Stimulated activated CD8-positive, alpha-beta memory T cell treated with anti-CD3 and anti-CD28 coated beads, Interleukin-12 subunit alpha, Interleukin-12 subunit beta, amount 100 ng/mL, for 4 hours (primary cell): ENCODE measurements around the gene CTDSP2.

Experiments
- DNase-seq: peaks from one replicate; pipeline ENCODE4 v3.0.0-alpha.2; 2020; ENCODE audit warnings: low read depth

Gene CTDSP2

DNA sequence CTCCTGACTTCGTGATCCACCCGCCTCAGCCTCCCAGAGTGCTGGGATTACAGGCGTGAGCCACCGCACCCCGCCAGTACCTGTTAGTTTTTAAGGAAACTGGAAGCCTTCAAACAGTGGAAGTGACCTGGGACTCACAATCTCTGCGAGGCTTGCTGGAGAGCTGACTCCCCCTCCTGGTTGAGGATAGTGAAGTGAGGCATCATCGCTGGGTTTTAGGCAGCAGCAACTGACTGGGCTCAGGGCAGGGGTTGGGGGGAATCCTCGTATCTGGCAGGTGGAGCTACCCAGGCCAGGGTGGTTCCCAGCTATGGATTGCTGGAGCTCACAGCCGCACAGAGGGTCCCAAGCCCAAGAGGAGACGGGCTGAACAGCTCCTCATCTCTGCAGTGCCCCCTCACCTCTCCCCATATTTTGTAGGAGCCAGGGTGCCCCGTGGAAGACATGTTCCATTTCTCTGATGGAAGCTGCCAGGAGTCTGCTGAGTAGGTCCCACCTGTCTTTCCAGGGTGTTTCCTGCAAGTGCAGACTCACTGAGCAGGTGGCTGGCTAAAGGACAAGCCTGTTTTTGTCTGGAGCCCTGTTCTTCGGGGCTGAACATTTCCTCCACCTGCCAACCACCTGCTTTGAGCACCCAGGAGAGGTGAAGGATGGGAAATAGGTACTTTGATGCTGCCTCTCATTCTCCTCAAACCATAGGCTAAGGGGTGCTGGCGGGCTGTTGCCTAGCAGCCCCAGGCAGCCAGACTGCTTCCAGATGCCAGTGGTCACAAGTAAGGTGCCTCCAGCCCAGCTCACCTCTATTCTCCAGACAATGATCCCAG lies 31.1 kb downstream of the CTDSP2 start:
- DNase-seq = no peak

DNA sequence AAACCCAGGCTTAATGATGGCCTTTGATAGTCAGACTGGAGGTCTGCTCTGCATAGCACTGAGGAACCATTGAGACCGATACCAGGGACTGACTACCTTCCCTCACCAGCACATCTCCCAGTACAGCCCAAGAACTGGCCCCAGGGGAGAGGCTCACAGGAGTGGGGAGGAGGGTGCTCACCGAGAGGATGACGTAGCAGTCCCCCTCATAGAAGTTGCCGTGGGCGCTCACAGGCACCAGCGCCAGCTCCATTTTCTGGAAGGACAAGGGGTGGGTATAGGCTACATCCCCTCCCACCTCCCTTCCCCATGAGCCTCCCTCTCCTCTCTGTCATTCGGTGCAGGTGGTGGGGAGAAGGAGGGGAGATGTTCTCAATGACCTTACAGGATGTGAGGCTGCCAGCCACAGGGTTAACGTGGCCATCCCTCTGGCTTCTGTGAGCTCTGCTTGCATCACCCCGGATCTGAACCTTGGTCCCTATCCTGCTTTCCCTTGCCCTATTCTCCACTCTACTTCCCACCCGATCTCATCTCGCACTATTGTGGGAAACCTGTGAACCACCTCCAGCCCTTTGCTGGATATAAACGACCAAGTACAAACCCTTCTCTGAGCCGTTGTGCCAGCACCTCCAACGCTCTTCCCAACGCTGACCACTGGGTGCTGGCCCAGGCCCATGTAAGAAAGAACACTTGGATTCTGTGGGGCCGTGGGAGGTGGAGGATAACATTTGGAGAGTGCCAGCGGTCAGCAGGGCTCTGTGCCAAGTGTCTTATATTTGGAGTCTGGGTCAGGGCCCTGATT lies 32.4 kb downstream of the CTDSP2 start:
- DNase-seq = no peak

DNA sequence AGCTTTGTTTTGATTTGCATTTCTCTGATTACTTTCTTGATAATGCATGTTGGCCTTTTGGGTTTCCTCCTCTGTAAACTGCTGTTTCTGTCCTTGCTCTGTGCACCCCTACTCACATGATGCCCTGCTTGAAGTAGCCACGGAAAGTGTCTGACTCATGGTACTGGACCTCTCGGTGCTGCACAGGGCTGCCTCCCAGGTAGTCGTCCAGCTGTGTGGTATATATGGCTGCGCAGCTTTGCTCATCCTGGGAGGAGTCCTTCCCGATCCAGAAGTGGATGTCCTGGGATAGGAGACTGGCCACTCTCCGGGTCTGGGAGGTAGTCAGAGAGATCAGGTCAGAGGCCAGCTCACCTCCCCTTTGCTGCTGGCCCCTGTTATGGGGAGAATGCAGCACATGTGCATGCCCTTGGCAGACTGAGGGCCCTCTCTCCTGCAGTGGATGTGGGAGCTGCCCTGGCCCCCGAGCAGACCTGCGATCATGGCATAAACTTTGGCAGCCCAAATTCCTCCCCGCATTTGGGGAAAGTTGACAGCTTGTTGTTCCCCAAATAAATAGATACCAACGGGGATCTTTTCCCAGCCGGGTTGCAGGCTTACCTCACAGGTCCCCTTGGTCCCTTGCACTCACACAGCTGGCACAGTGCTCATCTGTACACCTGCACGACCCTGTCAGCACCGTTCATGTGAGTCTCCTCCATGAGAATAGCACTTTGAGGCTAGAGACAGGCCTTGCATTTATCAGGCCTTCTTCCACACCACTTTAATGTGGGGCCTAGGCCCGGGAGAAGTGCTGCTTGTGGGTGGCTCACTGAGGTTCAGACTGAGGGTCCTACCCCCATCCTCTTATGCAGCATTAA lies 33.2 kb downstream of the CTDSP2 start:
- DNase-seq = no peak

DNA sequence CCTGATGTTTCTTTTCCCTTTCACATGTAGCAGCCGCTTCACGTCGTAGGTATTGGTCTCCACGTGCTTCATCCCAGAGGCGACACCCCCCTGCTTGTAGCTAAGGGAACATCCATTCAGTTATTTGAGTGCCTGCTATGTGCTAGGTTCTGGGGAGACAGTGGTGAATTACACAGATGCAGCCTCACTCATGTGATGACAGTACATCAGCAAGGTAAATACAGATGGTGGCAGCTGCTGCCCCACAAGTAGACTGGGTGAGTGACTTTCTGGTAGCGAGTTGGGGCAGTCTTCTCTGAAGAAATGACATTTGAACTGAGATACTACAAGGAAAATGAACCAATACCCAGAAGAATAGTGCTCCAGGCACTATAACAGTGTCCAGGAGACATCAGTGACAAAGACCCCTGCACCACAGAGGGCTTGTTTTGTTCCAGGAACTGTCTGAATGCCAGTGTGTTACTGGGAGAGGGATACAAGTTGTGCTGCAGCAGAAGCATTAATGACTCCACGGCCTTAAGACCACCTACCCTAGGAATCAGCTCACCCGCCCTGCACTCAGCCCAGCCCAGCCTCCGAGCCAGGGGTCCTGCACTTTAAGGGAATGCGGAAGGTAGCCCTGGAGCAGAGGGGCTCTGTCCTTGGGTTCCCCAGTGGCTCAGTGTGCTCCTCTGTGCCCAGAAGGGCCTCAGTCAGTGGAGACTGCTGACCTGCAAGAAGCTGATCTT lies 35.3 kb downstream of the CTDSP2 start:
- DNase-seq = no peak

DNA sequence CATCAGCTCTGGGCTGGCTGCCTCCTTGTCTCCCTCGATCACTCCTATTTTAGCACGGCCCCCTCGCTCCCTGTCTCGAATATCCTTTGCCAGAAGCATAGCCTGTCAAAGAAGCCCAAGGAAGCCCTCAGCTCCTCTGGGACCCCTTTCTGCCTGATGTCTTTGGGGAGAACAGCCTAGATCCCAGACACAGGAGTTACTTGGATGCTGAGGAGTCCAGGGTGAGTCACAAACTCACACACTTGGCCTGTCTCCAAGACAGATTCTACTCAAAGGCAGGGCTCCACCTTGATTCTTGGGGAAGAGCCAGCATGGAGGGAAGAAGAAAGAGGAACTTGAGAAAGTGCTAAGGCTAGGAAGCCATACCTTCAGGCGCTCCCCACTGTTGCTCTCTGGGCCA lies 36.1 kb downstream of the CTDSP2 start:
- no peak for DNase-seq

DNA sequence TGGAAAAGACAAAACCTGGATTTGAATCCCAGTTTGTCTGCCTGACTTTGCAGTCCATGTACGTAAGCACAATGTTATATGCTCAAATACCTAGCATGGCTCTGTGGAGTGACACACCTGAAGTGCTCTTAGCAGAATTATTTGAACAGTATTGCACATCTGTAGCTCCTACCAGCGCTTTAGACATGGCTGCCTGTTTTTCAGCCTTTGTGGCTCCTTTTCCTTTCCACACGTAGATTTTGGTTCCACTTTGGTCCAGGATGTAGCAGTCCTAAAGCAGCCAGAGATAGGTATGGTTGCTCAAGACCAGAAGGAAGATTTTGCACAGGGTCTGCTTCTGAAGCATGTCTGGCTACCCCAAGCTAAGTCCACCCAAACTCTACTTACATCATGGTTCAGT lies 37.1 kb downstream of the CTDSP2 start:
- no peak for DNase-seq

DNA sequence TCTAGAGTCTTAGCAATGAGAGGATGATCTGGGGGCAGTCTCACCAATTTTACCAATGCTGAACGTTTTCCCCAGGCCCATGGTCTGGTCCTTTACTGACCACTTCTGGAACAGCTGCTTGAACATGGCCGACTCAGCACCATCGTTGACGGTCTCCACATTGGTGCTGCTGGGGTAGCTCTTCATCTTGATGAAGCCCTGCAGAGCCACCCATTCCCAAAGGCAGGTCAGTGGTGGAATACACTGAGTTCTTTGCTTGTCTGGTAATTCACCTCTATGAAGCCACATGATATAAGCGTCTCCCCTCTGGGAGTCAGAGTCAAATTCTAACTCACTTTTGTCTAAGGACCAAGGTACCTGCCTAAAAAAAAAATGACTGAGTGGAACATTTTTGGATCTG lies 38.2 kb downstream of the CTDSP2 start:
- no peak for DNase-seq

DNA sequence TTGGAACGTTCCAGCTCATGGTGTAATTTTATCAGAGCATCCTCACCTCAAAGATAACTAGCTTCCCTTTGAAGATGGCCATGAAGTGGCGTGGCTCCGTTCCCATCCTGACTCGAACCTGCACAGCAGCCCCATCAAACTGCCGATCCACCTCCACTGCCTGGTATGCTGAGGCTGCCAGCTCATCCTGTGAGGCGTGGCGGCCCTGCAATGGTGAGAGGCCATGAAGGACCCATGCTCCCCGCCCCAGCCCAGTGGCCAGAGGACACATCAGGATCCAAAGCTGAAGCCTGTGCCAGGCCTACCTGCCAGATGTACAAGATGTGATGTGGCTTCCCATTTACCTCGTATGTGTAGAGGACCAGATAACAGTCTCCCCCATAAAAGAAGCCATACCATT lies 39.2 kb downstream of the CTDSP2 start:
- DNase-seq = no peak

DNA sequence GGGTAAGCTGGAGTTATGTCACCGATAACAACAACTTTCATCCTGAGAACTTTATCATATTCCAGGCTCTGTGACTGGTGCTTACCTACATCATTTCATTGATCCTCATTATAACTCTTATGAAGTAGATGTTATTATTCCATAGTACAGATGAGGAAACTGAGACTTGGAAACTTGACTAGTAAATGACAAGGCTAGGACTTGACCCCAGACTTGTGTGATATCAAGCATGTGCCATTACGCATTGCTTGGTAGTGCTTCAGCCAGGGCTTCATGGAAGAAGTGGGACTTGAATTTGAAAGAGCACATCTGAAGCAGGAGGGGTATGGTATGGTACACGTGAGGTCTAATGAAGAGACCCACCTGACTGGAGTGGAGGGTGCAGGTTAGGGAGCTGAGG lies 39.9 kb downstream of the CTDSP2 start:
- DNase-seq = no peak

DNA sequence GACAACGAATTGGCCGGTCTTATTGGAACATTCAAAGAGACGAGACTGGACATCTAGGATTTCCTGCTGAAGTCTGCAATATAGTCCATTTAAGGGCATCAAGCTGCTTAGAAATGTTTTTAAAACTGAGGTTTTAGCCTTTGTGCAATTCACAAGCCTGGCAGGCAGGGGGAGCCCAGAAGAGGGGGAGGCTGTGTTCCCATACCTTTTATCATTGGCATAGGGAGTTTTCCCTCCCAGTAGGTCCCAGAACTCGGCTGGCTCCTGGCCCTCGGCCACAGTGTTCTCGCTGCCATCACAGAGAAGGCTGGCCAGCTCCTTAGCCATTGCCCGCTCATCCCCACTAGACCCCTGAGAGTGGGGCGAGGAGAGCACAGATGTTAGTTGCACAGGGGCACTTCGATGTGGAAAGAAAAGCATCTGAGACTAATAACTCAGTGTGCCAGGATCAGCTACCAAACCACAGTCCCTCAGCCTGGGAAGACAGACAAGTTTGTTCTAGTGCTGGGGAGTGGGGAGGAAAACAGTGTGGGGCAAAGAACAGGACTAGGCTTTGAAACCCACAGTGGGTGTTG lies 43.1 kb downstream of the CTDSP2 start:
- DNase-seq = no peak

DNA sequence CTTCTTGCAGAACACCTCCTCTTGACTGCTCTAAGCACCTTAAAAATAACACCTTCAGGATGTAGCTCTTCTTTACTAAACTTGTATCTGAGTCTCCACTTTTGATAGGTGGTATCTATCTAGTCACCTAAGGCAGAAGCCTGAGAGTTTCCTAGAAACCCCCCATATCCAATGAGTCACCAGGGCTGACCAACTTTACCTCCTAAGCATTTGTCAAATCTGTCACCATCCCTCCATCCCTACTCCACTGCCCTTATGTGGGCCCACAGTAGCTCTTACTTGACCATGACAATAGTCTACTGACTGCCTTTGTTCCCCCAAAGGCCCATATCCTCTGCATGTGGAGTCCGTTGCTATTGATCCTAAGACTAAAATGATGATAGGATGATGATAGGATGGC lies 43.9 kb downstream of the CTDSP2 start:
- DNase-seq = no peak

DNA sequence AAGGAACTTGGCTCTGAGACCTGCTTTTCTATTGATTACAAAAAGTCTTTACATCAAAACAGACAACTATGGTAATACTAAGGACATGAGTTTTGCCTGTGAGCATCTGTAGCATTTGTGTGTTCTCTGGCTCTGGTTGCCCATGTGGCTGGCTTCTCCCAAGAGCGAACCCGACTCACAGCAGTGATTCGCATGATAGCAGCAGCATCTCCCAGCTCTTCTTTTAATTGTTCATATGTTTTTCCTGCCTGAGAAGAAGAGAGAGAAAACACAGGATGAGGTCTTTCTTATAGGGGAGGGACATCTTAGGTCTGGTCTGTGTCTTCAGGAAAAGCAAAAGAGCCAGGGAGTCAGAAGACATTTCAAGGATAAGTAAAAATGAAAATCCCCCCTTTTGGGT lies 45.6 kb downstream of the CTDSP2 start:
- DNase-seq = no peak

DNA sequence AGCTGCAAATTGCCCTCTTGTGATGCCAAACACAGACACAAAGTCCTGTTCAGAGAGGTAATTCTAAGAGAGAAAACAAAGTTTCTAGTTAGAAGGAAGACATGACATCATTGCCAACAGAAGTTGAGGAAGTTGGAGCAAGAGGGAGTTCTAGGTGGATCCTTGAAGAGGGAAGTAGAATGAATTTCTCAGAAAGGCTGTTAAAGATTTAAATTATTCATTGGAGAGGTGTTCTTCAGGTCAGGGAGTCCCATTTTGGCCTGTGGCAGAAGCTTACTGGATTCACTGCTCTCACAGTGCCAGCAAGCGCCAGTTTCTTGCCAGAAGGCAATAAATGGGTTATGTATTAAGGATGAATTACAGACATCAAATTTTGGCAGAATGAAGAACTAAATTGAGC lies 48.6 kb downstream of the CTDSP2 start:
- DNase-seq = no peak

DNA sequence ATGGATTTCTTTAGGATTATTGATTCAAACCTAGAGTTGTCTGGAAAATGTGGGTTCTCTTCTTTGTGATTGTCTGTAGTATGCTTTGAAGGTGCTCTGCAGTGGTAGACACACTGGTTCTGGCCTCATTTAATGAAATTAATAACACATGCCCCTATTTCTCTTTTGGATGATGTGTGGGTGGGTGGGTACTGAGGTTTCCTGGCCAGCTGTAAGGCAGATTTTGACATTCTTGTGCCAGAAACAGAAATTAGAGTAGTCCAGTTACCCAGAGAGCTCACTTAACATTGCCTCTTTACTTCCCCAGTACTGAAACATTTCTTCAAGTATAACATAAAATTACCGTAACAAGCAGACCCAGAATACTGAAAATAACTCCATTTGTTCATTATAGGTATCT lies 49.5 kb downstream of the CTDSP2 start:
- DNase-seq = no peak

DNA sequence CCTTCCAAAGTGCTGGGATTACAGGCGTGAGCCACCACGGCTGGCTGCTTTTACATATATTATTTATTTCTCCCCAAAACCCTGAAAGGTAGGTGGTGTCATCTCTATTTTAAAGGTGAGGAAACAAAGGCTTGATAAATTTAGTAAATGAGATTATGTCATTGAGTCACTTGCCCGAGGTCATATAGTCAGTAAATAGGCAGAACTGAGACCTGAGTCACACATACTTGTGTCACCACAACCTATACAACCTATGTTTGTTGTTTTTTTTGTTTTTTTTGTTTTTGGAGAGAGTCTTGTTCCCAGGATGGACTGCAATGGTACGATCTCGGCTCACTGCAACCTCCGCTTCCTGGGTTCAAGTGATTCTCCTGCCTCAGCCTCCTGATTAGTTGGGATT lies 51.2 kb downstream of the CTDSP2 start:
- no peak for DNase-seq

DNA sequence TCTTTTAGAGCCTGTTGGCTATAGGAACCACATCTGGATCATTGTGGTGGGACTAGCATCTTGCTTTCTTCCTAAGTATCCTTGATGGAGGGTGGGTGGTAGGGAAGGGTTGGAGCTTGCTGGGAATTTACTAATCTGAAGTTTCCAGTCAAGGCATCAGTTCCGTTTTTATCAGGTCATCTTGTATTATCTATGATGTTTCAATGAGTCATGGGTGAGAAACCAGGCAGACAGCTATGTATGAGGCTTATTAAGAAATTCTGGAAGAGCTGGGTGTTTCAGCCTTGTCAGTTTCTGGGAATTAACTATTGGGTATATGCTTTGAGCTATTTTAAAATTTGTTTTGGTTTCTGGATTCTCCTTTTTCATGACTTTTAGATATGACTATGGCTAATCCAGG lies 52.6 kb downstream of the CTDSP2 start:
- DNase-seq = no peak

DNA sequence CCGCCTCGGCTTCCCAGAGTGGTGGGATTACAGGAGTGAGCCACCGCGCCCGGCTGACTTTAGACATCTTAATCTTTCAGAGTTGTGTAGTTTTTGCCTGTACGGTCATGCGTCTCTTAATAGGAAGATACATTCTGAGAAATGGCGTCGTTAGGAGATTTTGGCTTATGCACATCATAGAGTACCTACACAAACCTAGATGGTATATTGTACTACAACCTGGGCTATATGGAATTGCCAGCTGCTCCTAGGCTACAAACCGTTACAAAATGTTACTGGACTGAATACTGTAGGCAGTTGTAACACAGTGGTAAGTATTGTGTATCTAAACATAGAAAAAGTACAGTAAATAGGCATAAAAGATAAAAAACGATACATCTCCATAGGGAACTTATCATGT lies 62.7 kb downstream of the CTDSP2 start:
- DNase-seq = no peak

DNA sequence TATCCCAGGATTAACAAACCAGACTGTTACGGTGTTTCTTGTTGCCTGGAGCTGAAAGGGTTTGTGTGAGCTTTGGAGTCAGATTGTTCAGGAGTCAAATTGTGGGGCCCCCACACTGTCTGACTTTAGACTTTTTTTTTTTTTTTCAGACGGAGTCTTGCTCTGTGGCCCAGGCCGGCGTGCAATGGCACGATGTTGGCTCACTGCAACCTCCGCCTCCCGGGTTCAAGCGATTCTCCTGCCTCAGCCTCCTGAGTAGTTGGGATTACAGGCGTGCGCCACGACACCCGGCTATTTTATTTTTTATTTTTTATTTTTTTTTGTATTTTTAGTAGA lies 63.1 kb downstream of the CTDSP2 start:
- no peak for DNase-seq

DNA sequence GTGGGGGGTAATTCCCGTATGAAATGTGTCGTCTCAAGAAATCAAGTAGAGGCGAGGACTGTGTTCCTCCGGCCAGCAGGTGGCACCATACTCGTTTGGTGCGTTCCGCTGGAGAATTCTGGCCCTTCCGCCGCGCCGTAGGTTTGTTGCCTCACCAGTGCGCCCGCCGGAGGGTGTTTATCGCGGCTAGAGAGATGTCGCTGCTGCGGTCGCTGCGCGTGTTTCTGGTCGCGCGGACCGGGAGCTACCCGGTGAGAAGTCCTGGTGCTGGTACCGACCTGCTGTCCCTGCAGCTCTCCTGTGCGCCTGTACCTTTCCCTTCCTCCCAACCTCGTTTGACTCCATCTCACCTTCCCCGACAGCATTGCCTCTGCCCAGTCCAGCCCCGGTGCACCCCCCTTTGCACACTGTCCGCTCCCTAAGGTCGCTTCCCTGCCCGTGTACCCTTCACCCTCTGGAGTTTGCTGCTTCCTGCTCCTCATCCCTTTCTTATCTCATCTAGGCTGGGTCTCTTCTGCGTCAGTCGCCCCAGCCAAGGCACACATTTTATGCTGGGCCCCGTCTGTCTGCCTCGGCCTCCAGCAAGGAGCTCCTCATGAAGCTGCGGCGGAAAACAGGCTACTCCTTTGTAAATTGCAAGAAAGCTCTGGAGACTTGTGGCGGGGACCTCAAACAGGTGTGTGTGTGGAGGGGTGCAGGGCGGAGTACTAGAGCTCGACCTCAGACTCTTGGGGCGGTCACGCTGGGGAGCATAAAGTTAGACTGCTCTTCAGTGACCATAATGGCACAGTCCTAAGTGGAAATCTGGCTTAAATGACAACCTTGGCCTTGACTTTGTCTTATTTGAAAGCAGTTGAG lies 63.7 kb downstream of the CTDSP2 start, which contains the start of gene TSFM:
TSS of gene TSFM (plus strand) at position 180 of the 858 bp plus-strand sequence. CDS start at position 195, 15 bp downstream.
- peak; percentile 92 for DNase-seq

DNA sequence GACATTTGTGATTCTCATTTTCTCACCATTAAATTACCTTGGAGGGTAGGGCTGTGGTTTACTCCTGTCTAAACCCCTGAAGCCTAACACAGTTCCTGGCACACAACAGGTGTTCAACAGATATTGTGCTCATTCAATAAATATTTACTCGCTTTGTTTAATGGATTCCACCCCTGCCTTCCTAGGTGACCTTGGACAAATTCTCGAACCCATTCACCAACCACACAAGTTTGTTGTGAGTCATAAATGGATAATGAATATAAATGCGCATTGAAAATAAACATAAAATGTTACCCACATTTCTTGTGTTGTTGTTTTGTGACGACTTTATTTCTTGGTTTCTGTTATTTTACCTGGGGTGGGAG lies 64.3 kb downstream of the CTDSP2 start:
- no peak for DNase-seq

DNA sequence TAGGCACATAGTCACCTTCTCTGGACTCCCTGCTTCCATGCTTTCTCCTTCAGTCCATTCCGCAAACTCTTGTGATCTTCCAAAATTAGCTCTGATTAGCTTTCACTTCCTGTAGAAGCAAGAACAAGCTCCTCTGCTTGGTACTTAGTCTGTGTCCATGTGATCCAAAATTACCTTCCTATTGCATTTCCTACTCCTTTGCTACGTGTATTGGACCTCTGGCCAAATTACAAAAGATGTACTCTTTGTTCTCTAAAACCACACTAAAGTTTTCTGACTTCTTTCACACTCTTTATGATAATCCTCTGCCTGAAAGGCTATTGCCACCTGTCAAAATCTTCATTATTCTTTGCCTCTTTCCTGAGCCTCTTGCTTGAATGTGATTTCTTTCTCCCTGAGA lies 64.7 kb downstream of the CTDSP2 start:
- no peak for DNase-seq
